ENCODE measurements around the gene PPP1R36. TPM values are rescaled to one million over a fixed set of nuclear protein-coding genes. Genes with fewer than 3 reads are reported as not detected.

The PPP1R36 gene
- total and polyA plus RNA-seq, 2 of the 4 experiments (the other 2 are of a cell fraction) = 0.15 to 0.54 TPM

- H3K4me1 ChIP-seq (ENCODE audit: control insufficient read depth, insufficient read depth, low read length) = peaks cover 3% of the 10 kb centered on the region; the same call in 1 of the 2 replicates
- no peak overlapping the region for H2BK5ac ChIP-seq (ENCODE audit: low read depth, low read length, poor library complexity, severe bottlenecking)
- H4K8ac ChIP-seq (ENCODE audit: low read depth in 2 of 2, low read length in 2 of 2) = no peak overlapping the region
- H3K4ac ChIP-seq (ENCODE audit: low read depth, low read length) = no peak overlapping the region
- CTCF ChIA-PET = no interaction called here
- H3K4me2 ChIP-seq (ENCODE audit: low read depth, low read length) = no peak overlapping the region
- no peak overlapping the region for H2AK9ac ChIP-seq (replicated peaks; ENCODE audit: low read depth, low read length, poor library complexity)
- no peak overlapping the region for H3K9ac ChIP-seq (ENCODE audit: low read depth, low read length)
- dilution Hi-C loops (cut with HindIII; ENCODE audit: low sequenced_read_pairs, unreplicated experiment) (no loop called here), intact Hi-C loops (cut with micrococcal nuclease) (no loop called here), in situ Hi-C loops (cut with MboI; ENCODE audit: low sequenced_read_pairs) (no loop called here)
- no peak overlapping the region for H4K91ac ChIP-seq (ENCODE audit: insufficient read depth, low read depth, low read length)
- H3K9me1 ChIP-seq (ENCODE audit: insufficient read depth, low read length) = peaks cover 6% of the 10 kb centered on the region; the same call in 1 of the 2 replicates
- H3K23ac ChIP-seq (ENCODE audit: low read depth, low read length) = no peak overlapping the region
- no peak overlapping the region for H3K27ac ChIP-seq (ENCODE audit: insufficient read depth, low read length)
- POLR2A ChIA-PET (ENCODE audit: unreplicated experiment) = no interaction called here
- no peak overlapping the region for H2AFZ ChIP-seq (replicated peaks; ENCODE audit: low read length, poor library complexity)
- peaks cover 9 to 54% of the 10 kb centered on the region in 2 experiments for H3K79me1 ChIP-seq (ENCODE audit: low read depth in 1 of 2, low read length in 2 of 2)
- H2BK20ac ChIP-seq (ENCODE audit: low read depth, low read length) = no peak overlapping the region
- H3K14ac ChIP-seq (replicated peaks; ENCODE audit: low read depth, low read length) = no peak overlapping the region
- H3K27me3 ChIP-seq (ENCODE audit: control insufficient read depth, insufficient read depth, low read length) = no peaks in the 10 kb centered on the region
- H3K9me3 ChIP-seq (ENCODE audit: control insufficient read depth, insufficient read depth, low read length) = no peaks in the 10 kb centered on the region
- no peak overlapping the region for H3K56ac ChIP-seq (ENCODE audit: extremely low read depth, insufficient read depth, low read length)
- H2BK120ac ChIP-seq (ENCODE audit: low read depth, low read length) = no peak overlapping the region
- H2AK5ac ChIP-seq (ENCODE audit: low read depth, low read length) = no peak overlapping the region
- no peak overlapping the region for H2BK15ac ChIP-seq (ENCODE audit: low read depth, low read length)
- no peak overlapping the region for H3K4me3 ChIP-seq (ENCODE audit: insufficient read depth, low read depth, low read length)
- peaks cover 5% of the 10 kb centered on the region for H3K36me3 ChIP-seq (ENCODE audit: control insufficient read depth, insufficient read depth, low read length)
- no CpG with 5 or more reads among the region's 1 CpG for WGBS, 2 experiments (ENCODE audit: extremely low coverage in 2 of 2, insufficient read length in 1 of 2)
- DNase-seq (no peak), ATAC-seq (ENCODE audit: low read depth) (no peak)
- H4K20me1 ChIP-seq (ENCODE audit: insufficient read depth, low read length) = peaks cover 90% of the 10 kb centered on the region
- no peak for TF ChIP-seq MAZ (IDR thresholded peaks at IDR 0.05; ENCODE audit: borderline replicate concordance, low read depth, low read length)
- TF ChIP-seq CTCF (conservative IDR thresholded peaks at IDR 0.05; ENCODE audit: low read depth, low read length) = no peak
- TF ChIP-seq ELK1 (IDR thresholded peaks at IDR 0.05; ENCODE audit: borderline replicate concordance, low read depth, low read length) = no peak
- TF ChIP-seq POLR2A (IDR thresholded peaks at IDR 0.05; ENCODE audit: low read depth, low read length) = no peak
- TF ChIP-seq USF2 (IDR thresholded peaks at IDR 0.05; ENCODE audit: low read depth, low read length) = no peak
- TF ChIP-seq NFE2L2 (IDR thresholded peaks at IDR 0.05; ENCODE audit: low read depth, low read length) = no peak
- no peak for TF ChIP-seq CHD1 (IDR thresholded peaks at IDR 0.05; ENCODE audit: low read depth, low read length)
- no peak for TF ChIP-seq SMC3 (IDR thresholded peaks at IDR 0.05; ENCODE audit: low read depth, low read length)
- TF ChIP-seq MAFK (IDR thresholded peaks at IDR 0.05; ENCODE audit: low read depth, low read length) = no peak
- TF ChIP-seq RAD21 (IDR thresholded peaks at IDR 0.05; ENCODE audit: low read length) = no peak
- no peak for TF ChIP-seq MXI1 (IDR thresholded peaks at IDR 0.05; ENCODE audit: borderline replicate concordance, low read depth, low read length)
- TF ChIP-seq RCOR1 (IDR thresholded peaks at IDR 0.05; ENCODE audit: insufficient replicate concordance, low read length) = no peak
- TF ChIP-seq BHLHE40 (IDR thresholded peaks at IDR 0.05; ENCODE audit: low read depth, low read length) = no peak
- TF ChIP-seq RFX5 (IDR thresholded peaks at IDR 0.05; ENCODE audit: low read depth, low read length) = no peak
- TF ChIP-seq CEBPB (IDR thresholded peaks at IDR 0.05; ENCODE audit: low read depth, low read length) = no peak
- no peak overlapping the region for H4K5ac ChIP-seq (ENCODE audit: low read depth, low read length)
- BruUV-seq (replicated peaks) = no TSS peak
- H3K18ac ChIP-seq (ENCODE audit: low read depth, low read length) = no peak overlapping the region
Measured at GRCh38 chr14:64516969-64517368, 32.8 kb upstream of the PPP1R36 start.
